ENCODE results near the gene ST3GAL6.

- no peak for TF ChIP-seq CTCF (IDR thresholded peaks at IDR 0.05)
- no peak for TF ChIP-seq POLR2A (IDR thresholded peaks at IDR 0.05)
These were observed 40.8 kb upstream of the ST3GAL6 start for GRCh38 chr3:98722389-98722788.

Measured in Peyer's patch (tissue), 4 donors.